Breast epithelium (tissue), 3 donors: Measurements from ENCODE around the gene ELMO2.

Experiments used
- POLR2A ChIP-seq: fragments of 450-650 bp; IDR thresholded peaks from one replicate; pipeline ENCODE4 v1.6.1; 2016; ENCODE audit warnings: antibody characterized with exemption, mild to moderate bottlenecking, moderate library complexity
- POLR2AphosphoS5 ChIP-seq, 3 donors: sonication (generic); formaldehyde crosslinking; IDR thresholded peaks; one replicate each; pipeline ENCODE4 v1.6.1; 2017; ENCODE audit warnings: antibody characterized with exemption in 3 of 3
- TF ChIP-seq, protein P1 (sequence below), 3 donors: fragments of 450-650 bp; IDR thresholded peaks; one replicate each; pipeline ENCODE4 v1.5.1; 2016 to 2017; ENCODE audit warnings: antibody characterized with exemption in 3 of 3, mild to moderate bottlenecking in 3 of 3, moderate library complexity in 3 of 3

DNA sequence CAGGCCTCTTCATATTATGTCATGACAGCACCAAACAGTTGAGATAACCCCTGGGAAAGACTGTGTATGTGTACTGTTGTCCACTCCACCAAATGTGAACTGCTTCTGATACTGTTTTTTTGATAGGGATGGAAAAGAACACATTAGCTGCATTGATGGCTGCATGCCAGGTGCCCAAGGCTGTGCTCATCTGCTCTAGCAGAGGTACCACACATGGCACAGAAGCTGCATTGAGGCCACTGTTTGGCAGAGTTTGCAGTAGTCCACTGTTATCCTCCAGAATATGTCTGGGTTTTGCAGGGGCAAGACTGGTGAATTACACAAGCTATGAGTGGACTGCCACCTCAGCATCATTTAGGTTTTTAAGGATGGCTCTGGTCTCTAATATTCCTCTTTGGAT is 28.2 kb upstream of the ELMO2 start:
- TF ChIP-seq, protein P1, sequence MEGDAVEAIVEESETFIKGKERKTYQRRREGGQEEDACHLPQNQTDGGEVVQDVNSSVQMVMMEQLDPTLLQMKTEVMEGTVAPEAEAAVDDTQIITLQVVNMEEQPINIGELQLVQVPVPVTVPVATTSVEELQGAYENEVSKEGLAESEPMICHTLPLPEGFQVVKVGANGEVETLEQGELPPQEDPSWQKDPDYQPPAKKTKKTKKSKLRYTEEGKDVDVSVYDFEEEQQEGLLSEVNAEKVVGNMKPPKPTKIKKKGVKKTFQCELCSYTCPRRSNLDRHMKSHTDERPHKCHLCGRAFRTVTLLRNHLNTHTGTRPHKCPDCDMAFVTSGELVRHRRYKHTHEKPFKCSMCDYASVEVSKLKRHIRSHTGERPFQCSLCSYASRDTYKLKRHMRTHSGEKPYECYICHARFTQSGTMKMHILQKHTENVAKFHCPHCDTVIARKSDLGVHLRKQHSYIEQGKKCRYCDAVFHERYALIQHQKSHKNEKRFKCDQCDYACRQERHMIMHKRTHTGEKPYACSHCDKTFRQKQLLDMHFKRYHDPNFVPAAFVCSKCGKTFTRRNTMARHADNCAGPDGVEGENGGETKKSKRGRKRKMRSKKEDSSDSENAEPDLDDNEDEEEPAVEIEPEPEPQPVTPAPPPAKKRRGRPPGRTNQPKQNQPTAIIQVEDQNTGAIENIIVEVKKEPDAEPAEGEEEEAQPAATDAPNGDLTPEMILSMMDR (IDR thresholded peaks at IDR 0.05): no peak
- TF ChIP-seq POLR2AphosphoS5 (IDR thresholded peaks at IDR 0.05) (no peak), POLR2A (no peak)
